Fibroblast of the aortic adventitia (primary cell): ENCODE data around the gene CYS1. TPM values are rescaled to one million over a fixed set of nuclear protein-coding genes. Genes with fewer than 3 reads are reported as not detected.
"Not testable (repeated sequence)": the region's sequence is repeated elsewhere in the genome, so short reads cannot be mapped to it uniquely, and the experiment has no call there.

ENCODE experiments used
- DNase-seq: peaks from one replicate; pipeline ENCODE4 v3.0.0-alpha.2; 2010; ENCODE audit warnings: low read depth
- H3K4me3 ChIP-seq: 2 replicates; pipeline ENCODE4 v1.5.1; 2011; ENCODE audit warnings: low read depth, mild to moderate bottlenecking, control low read depth, low read length, moderate library complexity
- CTCF ChIP-seq: IDR thresholded peaks from 2 replicates; pipeline ENCODE4 v1.5.1; 2011; ENCODE audit warnings: mild to moderate bottlenecking, low read length, control low read depth, inconsistent platforms; ENCODE audit not compliant: insufficient read depth
- small RNA-seq: library from RNA; depleted of rRNA; stranded (forward); fragments of <200 nt; gene quantifications from one replicate; pipeline ENCODE3, GENCODE V24; 2012
- total RNA-seq: library from RNA; depleted of rRNA; stranded (reverse); fragments of >200 nt; gene quantifications from 2 replicates; pipeline ENCODE4 v1.2.3, GENCODE V29; 2012; ENCODE audit warnings: low replicate concordance

The CYS1 gene
- total RNA-seq, 1 donor: 3.2 TPM

- not testable (repeated sequence) for H3K4me3 ChIP-seq, DNase-seq
Observed at GRCh38 chr2:10010861-10011605, 69.2 kb downstream of the CYS1 start.

- TF ChIP-seq CTCF: no peak
- no peak overlapping the region for H3K4me3 ChIP-seq
- DNase-seq: peak; percentile 67
Observed at GRCh38 chr2:10009811-10010781, 70.1 kb downstream of the CYS1 start.

- H3K4me3 ChIP-seq: no peak overlapping the region
- DNase-seq: no peak
- TF ChIP-seq CTCF: no peak
Observed at GRCh38 chr2:10009271-10009810, 70.9 kb downstream of the CYS1 start.

- no peak for TF ChIP-seq CTCF
- H3K4me3 ChIP-seq: no peak overlapping the region
- no peak for DNase-seq
Observed at GRCh38 chr2:10008809-10009176, 71.4 kb downstream of the CYS1 start.

- no peak for DNase-seq
- TF ChIP-seq CTCF: no peak
- no peak overlapping the region for H3K4me3 ChIP-seq
Observed at GRCh38 chr2:10007921-10008808, 72.0 kb downstream of the CYS1 start.

GRCh38 chr2:10007435-10007834 is 72.8 kb downstream of the CYS1 start:
- no peak for TF ChIP-seq CTCF
- peak; percentile 42 for DNase-seq

More at GRCh38 chr2:10007435-10007834, 72.8 kb downstream of the CYS1 start:
- H3K4me3 ChIP-seq: no peak overlapping the region

Small RNAs within 50 kb of the gene (small RNA-seq; reads per million reads assigned to genes)
- gene RF00568: not detected

Other genes with a start within 250 kb of the CYS1 start
- 44.0 and 49.3 TPM in 2 replicates for gene TAF1B, start 236.9 kb downstream of the CYS1 start, total RNA-seq
- 1.3 TPM in 1 of 2 replicates, not detected in the other for gene GRHL1, start 128.7 kb downstream of the CYS1 start, total RNA-seq
- 6.3 and 17.2 TPM in 2 replicates for gene KLF11, start 36.9 kb downstream of the CYS1 start, total RNA-seq
- 3.3 and 91.4 TPM in 2 replicates for gene RRM2, start 42.3 kb upstream of the CYS1 start, total RNA-seq
- 6.5 and 34.4 TPM in 2 replicates for gene HPCAL1, start 222.5 kb upstream of the CYS1 start, total RNA-seq